ENCODE data around the gene GRIK4.

Gene GRIK4

DNA sequence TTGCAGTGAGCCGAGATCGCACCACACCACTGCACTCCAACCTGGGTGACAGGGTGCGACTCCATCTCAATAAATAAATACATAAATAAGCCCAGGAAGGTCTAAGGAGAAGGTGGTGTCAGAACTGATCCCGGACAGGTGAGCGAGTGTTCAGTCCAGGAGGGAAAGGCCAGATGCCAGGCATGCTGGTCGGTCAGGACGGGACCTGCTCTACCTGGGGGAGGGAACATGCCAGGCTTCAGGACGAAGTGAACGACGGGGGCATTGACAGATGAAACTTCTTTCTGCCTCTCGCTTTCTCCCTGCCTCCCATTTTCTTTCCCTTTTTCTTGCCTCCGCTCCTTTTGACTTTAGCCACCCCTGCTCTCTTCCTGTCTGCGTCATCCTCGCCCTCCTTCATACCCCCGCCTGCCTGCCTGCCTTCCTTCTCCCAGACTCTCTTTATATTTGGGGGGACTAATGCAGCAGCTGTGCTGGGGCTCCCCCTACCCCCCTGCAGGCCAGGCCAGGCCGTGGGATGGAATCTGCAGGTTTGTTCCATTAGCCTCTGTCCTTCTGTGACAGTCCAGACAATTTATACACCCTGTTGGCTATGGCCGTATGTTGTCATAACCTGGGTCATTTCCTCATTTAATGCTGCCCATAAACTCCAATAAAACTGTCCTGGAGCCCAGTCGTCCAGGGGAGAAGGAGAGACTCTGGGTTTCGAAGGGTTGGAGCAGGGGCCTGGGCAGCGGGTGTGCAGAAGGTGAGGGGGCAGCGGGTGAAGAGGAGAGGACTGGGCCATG lies 303.2 kb downstream of the GRIK4 start:
- H3K4me1 ChIP-seq (ENCODE audit: insufficient read depth, low read length): no peaks in the 10 kb centered on the region
- H3K27me3 ChIP-seq (ENCODE audit: insufficient read depth, low read length): no peaks in the 10 kb centered on the region
- H3K36me3 ChIP-seq (ENCODE audit: insufficient read depth, low read length): no peaks in the 10 kb centered on the region
- no peaks in the 10 kb centered on the region for H3K9me3 ChIP-seq (ENCODE audit: insufficient read depth, low read depth, low read length)
- no peak overlapping the region for H3K27ac ChIP-seq (ENCODE audit: low read depth, low read length)
- H3K4me3 ChIP-seq (ENCODE audit: low read length): no peak overlapping the region
- WGBS: 88% methylated on average over 20 of the region's 21 CpGs
- H3K9ac ChIP-seq (ENCODE audit: low read depth, low read length): no peak overlapping the region

DNA sequence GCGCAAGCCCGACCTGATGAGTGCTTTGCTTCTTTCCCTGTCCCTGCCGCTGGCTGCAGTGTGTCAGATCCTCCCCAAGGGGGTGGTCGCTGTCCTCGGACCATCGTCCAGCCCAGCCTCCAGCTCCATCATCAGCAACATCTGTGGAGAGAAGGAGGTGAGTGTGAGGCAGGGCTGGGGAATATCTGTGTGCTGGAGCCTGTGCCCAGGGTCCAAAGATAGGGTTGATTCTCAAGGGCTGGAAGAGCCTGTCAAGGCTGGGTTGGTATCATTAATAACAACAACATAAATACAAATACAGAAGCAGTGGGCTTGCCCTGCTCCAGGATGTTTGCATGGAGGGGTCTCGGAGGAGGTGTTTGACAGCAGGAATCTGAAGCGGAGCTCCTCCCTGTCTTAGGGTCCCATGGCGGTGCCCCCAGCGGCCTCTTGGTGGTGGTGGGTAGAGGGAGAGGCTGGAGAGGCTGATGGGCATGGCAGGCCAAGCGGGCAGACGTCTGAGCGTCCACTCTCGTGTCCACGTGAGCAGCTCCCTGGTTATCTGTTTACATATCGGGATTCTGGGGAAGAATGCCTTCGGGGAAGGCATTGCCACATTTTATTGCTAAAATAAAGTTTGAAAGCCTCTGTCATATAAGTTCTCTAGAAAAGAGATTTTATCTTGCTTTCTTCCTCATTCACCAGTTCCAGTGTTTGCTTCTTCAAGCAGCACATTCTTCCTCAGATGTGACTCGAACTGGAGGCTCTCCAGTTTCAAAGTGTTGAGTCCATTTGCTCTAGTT lies 304.0 kb downstream of the GRIK4 start:
- H3K27ac ChIP-seq (ENCODE audit: low read depth, low read length): no peak overlapping the region
- no peaks in the 10 kb centered on the region for H3K4me1 ChIP-seq (ENCODE audit: insufficient read depth, low read length)
- no peak overlapping the region for H3K4me3 ChIP-seq (ENCODE audit: low read length)
- no peaks in the 10 kb centered on the region for H3K27me3 ChIP-seq (ENCODE audit: insufficient read depth, low read length)
- H3K9ac ChIP-seq (ENCODE audit: low read depth, low read length): no peak overlapping the region
- H3K9me3 ChIP-seq (ENCODE audit: insufficient read depth, low read depth, low read length): no peaks in the 10 kb centered on the region
- WGBS: 88% methylated on average over 18 of the region's 18 CpGs
- no peaks in the 10 kb centered on the region for H3K36me3 ChIP-seq (ENCODE audit: insufficient read depth, low read length)

DNA sequence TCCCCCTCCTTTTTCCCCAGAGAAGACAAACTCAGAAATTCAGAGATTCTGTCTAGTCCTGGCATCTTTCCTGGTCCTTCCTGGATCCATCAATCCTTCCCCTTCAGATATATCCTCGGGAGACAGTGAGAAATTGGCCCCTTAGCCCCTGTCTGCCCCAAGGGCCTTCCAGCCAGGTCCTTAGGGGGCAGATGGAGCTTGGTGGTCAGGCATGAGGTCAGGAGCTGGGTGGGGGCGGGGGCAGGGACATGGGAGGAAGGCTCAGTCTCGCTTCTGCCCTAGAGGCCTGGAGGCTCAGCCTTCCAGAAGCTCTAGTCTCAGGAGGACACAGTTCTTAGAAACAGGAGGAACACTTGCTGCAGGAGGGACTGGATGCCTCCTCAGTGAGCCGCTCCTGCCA lies 304.6 kb downstream of the GRIK4 start:
- 91% methylated on average over 4 of the region's 4 CpGs for WGBS
- H3K27ac ChIP-seq (ENCODE audit: low read depth, low read length): no peak overlapping the region
- no peaks in the 10 kb centered on the region for H3K36me3 ChIP-seq (ENCODE audit: insufficient read depth, low read length)
- H3K27me3 ChIP-seq (ENCODE audit: insufficient read depth, low read length): no peaks in the 10 kb centered on the region
- no peaks in the 10 kb centered on the region for H3K9me3 ChIP-seq (ENCODE audit: insufficient read depth, low read depth, low read length)
- H3K4me3 ChIP-seq (ENCODE audit: low read length): no peak overlapping the region
- H3K9ac ChIP-seq (ENCODE audit: low read depth, low read length): no peak overlapping the region
- H3K4me1 ChIP-seq (ENCODE audit: insufficient read depth, low read length): no peaks in the 10 kb centered on the region

DNA sequence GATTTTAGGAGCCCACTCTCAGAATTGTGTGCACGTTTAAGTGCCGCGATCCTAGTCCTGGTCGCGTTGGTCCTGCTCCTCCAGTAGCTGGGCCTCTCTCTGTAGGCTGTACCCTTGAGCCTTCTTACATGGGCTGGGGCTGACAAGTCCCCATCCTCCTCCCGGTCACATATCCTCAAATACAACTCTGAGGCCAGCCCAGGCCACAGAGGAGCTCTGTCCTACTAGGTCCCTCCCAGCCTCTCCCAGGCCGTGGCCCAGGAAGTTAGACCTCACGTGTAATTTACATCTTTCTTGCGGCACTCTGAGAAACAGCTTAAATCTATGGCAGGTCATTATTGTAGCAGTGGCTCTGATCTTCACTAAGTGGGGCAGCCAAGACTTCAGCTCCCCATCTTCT lies 305.2 kb downstream of the GRIK4 start:
- Histone ChIP-seq H3K9me3 (ENCODE audit: insufficient read depth, low read depth, low read length) (no peaks in the 10 kb centered on the region), H3K4me1 (ENCODE audit: insufficient read depth, low read length) (no peaks in the 10 kb centered on the region), H3K9ac (ENCODE audit: low read depth, low read length) (no peak overlapping the region), H3K36me3 (ENCODE audit: insufficient read depth, low read length) (no peaks in the 10 kb centered on the region), H3K4me3 (ENCODE audit: low read length) (no peak overlapping the region), H3K27ac (ENCODE audit: low read depth, low read length) (no peak overlapping the region), H3K27me3 (ENCODE audit: insufficient read depth, low read length) (no peaks in the 10 kb centered on the region)
- WGBS: 95% methylated on average over 9 of the region's 9 CpGs

DNA sequence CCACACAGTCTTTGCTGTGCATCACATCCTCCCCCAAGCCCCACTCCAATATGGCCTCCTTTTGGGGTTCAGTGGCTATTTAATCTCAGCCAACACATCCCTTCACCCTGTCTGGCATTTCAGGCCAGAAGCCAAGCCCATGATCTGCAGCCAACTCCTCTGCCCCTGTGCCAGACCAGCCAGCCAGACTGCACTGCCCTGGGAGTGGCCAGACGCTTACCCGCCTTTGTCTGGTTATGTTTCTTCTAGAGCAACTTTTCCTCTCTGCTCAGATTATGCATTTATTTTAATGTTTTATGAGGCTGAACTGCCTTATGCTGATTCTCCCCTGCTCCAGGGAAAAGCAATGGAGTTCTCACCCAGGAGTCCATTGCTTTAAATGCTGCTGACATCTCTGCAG lies 305.6 kb downstream of the GRIK4 start:
- 96% methylated on average over 2 of the region's 2 CpGs for WGBS
- H3K4me3 ChIP-seq (ENCODE audit: low read length): no peak overlapping the region
- no peak overlapping the region for H3K27ac ChIP-seq (ENCODE audit: low read depth, low read length)
- H3K4me1 ChIP-seq (ENCODE audit: insufficient read depth, low read length): no peaks in the 10 kb centered on the region
- no peak overlapping the region for H3K9ac ChIP-seq (ENCODE audit: low read depth, low read length)
- H3K9me3 ChIP-seq (ENCODE audit: insufficient read depth, low read depth, low read length): no peaks in the 10 kb centered on the region
- H3K36me3 ChIP-seq (ENCODE audit: insufficient read depth, low read length): no peaks in the 10 kb centered on the region
- no peaks in the 10 kb centered on the region for H3K27me3 ChIP-seq (ENCODE audit: insufficient read depth, low read length)

DNA sequence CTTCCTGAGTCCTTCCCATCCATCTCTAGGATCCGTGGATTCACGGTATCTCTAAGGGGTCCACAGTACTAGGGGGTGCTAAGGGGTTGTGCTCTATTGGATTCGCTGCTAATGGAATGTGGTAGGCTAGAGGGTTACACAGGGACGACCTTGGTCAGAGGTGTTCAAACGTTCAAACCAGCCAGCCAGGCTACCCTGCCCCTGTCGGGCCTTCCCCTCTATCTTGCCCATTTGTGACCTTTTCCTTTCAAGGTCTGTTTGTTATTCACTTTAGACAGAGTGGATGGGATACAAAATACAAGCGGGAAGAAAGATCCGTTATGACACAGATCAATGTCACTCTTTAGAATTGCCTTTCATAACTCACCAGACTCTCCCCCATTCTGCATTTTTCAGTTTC lies 306.5 kb downstream of the GRIK4 start:
- no peak overlapping the region for H3K27ac ChIP-seq (ENCODE audit: low read depth, low read length)
- 93% methylated on average over 7 of the region's 8 CpGs for WGBS
- H3K9me3 ChIP-seq (ENCODE audit: insufficient read depth, low read depth, low read length): no peaks in the 10 kb centered on the region
- H3K9ac ChIP-seq (ENCODE audit: low read depth, low read length): no peak overlapping the region
- no peaks in the 10 kb centered on the region for H3K36me3 ChIP-seq (ENCODE audit: insufficient read depth, low read length)
- no peaks in the 10 kb centered on the region for H3K27me3 ChIP-seq (ENCODE audit: insufficient read depth, low read length)
- H3K4me1 ChIP-seq (ENCODE audit: insufficient read depth, low read length): no peaks in the 10 kb centered on the region
- no peak overlapping the region for H3K4me3 ChIP-seq (ENCODE audit: low read length)

DNA sequence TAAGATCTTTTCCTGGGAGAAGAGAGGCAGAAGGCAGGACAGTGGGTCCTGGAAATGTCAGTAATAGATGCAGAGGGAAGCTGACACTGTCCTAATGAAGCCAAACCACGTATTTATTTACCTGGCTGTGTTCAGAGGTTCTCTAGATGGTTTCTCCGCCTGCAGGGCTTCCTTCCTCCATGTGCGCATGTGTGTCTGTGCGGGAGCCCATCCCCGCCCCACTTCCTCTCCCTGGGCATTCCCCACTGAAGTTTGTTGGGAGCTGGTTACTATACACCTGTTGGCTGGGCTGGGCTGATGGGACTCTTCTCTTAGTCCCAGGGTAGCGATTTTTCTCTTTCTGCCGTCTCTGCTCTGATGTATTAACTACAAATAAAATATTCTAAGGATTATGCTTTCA lies 307.5 kb downstream of the GRIK4 start:
- Histone ChIP-seq H3K9me3 (ENCODE audit: insufficient read depth, low read depth, low read length) (no peaks in the 10 kb centered on the region), H3K4me1 (ENCODE audit: insufficient read depth, low read length) (no peaks in the 10 kb centered on the region)

DNA sequence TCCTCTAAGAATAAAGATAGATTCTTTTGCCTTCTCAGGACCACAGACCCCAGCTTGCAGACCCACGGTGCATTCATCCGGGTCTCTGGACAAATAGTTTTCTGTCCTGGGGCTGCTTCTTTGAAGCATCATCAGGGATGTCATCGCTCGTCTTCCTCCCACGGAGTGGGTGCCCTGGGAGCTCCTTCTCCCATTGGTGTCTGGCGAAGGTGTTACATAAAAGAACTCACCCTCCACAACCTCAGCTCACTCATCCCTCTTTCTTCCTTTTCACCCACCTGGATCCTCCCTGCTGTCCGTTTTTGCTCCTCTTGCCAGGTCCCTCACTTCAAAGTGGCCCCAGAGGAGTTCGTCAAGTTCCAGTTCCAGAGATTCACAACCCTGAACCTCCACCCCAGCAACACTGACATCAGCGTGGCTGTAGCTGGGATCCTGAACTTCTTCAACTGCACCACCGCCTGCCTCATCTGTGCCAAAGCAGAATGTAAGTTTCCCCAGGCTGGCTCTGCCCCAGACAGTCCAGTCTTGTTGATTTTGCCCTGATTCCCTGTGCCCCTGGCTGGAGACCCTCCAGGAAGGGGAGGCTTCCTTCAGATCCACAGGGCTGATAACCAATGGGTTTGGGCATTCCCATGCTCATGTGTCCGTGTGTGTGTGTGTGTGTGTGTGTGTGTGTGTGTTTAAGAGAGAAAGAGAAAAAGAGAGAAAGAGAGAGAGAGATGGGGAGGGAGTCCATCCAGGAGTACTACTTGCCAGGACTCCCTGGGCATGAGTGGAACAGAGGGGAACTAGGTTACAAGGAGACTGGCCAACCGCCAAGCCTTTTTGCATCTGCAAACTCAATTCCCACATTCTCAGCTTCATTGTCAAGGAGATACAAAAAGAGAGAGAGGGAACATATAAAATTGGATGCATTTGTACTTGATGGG lies 308.2 kb downstream of the GRIK4 start:
- no peaks in the 10 kb centered on the region for H3K36me3 ChIP-seq (ENCODE audit: insufficient read depth, low read length)
- WGBS: 88% methylated on average over 10 of the region's 12 CpGs
- no peaks in the 10 kb centered on the region for H3K9me3 ChIP-seq (ENCODE audit: insufficient read depth, low read depth, low read length)
- no peak overlapping the region for H3K9ac ChIP-seq (ENCODE audit: low read depth, low read length)
- no peak overlapping the region for H3K27ac ChIP-seq (ENCODE audit: low read depth, low read length)
- H3K4me1 ChIP-seq (ENCODE audit: insufficient read depth, low read length): no peaks in the 10 kb centered on the region
- no peaks in the 10 kb centered on the region for H3K27me3 ChIP-seq (ENCODE audit: insufficient read depth, low read length)
- no peak overlapping the region for H3K4me3 ChIP-seq (ENCODE audit: low read length)

More for the DNA sequence above, 307.5 kb downstream of the GRIK4 start:
- no peak overlapping the region for H3K4me3 ChIP-seq (ENCODE audit: low read length)
- no peak overlapping the region for H3K9ac ChIP-seq (ENCODE audit: low read depth, low read length)
- no peak overlapping the region for H3K27ac ChIP-seq (ENCODE audit: low read depth, low read length)
- 70% methylated on average over 3 of the region's 7 CpGs for WGBS
- H3K27me3 ChIP-seq (ENCODE audit: insufficient read depth, low read length): no peaks in the 10 kb centered on the region
- H3K36me3 ChIP-seq (ENCODE audit: insufficient read depth, low read length): no peaks in the 10 kb centered on the region

DNA sequence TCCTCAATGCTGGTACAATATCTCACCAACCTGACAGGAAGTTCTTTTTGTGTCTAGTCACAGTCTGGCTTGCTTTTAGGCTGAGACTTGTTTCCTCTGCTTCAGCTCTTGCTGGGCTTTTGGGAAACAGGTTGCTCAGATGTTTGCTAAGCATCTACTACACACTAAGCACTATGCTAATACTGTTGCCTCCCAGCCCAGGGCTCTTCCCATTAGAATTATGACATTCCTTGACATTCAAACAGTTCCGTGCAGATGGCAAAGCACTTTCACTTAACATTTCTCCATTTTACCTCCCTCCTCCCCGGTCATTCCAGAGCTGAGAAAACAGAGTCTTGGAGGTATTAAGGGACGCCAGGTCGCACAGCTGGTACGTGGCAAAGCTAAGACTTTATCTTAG lies 311.6 kb downstream of the GRIK4 start:
- H3K4me1 ChIP-seq (ENCODE audit: insufficient read depth, low read length): no peaks in the 10 kb centered on the region
- no peak overlapping the region for H3K9ac ChIP-seq (ENCODE audit: low read depth, low read length)
- no peaks in the 10 kb centered on the region for H3K36me3 ChIP-seq (ENCODE audit: insufficient read depth, low read length)
- no peak overlapping the region for H3K27ac ChIP-seq (ENCODE audit: low read depth, low read length)
- WGBS: 92% methylated on average over 5 of the region's 5 CpGs
- H3K9me3 ChIP-seq (ENCODE audit: insufficient read depth, low read depth, low read length): no peaks in the 10 kb centered on the region
- H3K4me3 ChIP-seq (ENCODE audit: low read length): no peak overlapping the region
- H3K27me3 ChIP-seq (ENCODE audit: insufficient read depth, low read length): no peaks in the 10 kb centered on the region

DNA sequence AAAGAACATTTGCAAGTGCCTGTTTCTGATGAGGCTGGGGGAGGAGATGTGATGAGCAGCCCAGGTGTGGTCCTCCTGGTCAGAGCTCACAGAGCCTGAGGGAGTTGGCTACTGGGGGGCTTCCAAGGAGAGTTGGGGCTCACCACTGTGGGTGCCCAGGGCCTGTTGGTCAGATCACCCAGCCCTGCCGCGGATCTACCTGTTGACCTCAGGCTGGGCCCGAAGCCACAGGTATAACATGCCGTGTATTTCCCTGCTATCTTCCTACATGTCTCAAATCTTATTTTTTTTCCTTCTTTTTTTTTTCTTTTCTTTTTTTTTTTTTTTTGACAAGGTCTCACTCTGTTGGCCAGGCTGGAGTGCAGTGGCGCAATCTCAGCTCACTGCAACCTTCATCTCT lies 312.7 kb downstream of the GRIK4 start:
- H3K27ac ChIP-seq (ENCODE audit: low read depth, low read length): no peak overlapping the region
- no peak overlapping the region for H3K9ac ChIP-seq (ENCODE audit: low read depth, low read length)
- no peaks in the 10 kb centered on the region for H3K36me3 ChIP-seq (ENCODE audit: insufficient read depth, low read length)
- H3K27me3 ChIP-seq (ENCODE audit: insufficient read depth, low read length): no peaks in the 10 kb centered on the region
- no peaks in the 10 kb centered on the region for H3K4me1 ChIP-seq (ENCODE audit: insufficient read depth, low read length)
- no peak overlapping the region for H3K4me3 ChIP-seq (ENCODE audit: low read length)
- no peaks in the 10 kb centered on the region for H3K9me3 ChIP-seq (ENCODE audit: insufficient read depth, low read depth, low read length)
- 97% methylated on average over 5 of the region's 5 CpGs for WGBS

DNA sequence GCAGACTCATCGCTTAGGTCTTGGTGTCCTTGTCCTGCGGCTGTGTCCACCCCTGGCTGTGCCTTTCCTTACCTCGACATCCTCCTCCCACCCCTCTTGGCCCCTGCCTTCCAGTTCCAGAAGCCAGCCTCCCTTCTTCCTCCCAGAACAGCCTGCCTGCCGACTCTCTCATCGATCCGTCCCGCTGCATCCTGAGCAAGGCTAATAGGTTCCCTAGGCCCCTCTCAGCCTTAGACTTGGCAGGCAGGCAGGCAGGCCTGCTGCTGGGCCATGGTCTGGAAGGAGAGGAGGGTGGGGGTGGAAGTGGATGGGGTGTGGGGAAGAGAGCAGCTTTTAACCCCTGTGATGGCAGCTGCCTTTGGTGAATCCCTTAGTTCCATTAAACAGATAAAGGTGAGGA lies 315.6 kb downstream of the GRIK4 start:
- WGBS: 93% methylated on average over 7 of the region's 7 CpGs
- Histone ChIP-seq H3K36me3 (ENCODE audit: insufficient read depth, low read length) (no peaks in the 10 kb centered on the region), H3K4me3 (ENCODE audit: low read length) (no peak overlapping the region), H3K27me3 (ENCODE audit: insufficient read depth, low read length) (no peaks in the 10 kb centered on the region; the same call in 1 of the 2 replicates), H3K4me1 (ENCODE audit: insufficient read depth, low read length) (no peaks in the 10 kb centered on the region), H3K27ac (ENCODE audit: low read depth, low read length) (no peak overlapping the region), H3K9me3 (ENCODE audit: insufficient read depth, low read depth, low read length) (no peaks in the 10 kb centered on the region), H3K9ac (ENCODE audit: low read depth, low read length) (no peak overlapping the region)

Measured in HUES64 (cell line).